ENCODE measurements around the gene ZNF554.
"Not testable (repeated sequence)": the region's sequence is repeated elsewhere in the genome, so short reads cannot be mapped to it uniquely, and the experiment has no call there.

The ZNF554 gene

GRCh38 chr19:2807379-2808128 is 12.1 kb upstream of the ZNF554 start:
- DNase-seq (ENCODE audit: low read depth in 2 of 2), result no peak

- no peak for DNase-seq (ENCODE audit: low read depth in 2 of 2)
Measured at GRCh38 chr19:2808129-2808941, 11.3 kb upstream of the ZNF554 start.

- DNase-seq (ENCODE audit: low read depth in 2 of 2), result no peak
Measured at GRCh38 chr19:2809387-2810140, 10.1 kb upstream of the ZNF554 start.

- no peak for DNase-seq (ENCODE audit: low read depth in 2 of 2)
Measured at GRCh38 chr19:2810141-2811091, 9.3 kb upstream of the ZNF554 start.

- DNase-seq (ENCODE audit: low read depth in 2 of 2), result no peak
Measured at GRCh38 chr19:2811221-2811722, 8.4 kb upstream of the ZNF554 start.

GRCh38 chr19:2811735-2812413 is 7.8 kb upstream of the ZNF554 start:
- no peak for DNase-seq (ENCODE audit: low read depth in 2 of 2)

DNA sequence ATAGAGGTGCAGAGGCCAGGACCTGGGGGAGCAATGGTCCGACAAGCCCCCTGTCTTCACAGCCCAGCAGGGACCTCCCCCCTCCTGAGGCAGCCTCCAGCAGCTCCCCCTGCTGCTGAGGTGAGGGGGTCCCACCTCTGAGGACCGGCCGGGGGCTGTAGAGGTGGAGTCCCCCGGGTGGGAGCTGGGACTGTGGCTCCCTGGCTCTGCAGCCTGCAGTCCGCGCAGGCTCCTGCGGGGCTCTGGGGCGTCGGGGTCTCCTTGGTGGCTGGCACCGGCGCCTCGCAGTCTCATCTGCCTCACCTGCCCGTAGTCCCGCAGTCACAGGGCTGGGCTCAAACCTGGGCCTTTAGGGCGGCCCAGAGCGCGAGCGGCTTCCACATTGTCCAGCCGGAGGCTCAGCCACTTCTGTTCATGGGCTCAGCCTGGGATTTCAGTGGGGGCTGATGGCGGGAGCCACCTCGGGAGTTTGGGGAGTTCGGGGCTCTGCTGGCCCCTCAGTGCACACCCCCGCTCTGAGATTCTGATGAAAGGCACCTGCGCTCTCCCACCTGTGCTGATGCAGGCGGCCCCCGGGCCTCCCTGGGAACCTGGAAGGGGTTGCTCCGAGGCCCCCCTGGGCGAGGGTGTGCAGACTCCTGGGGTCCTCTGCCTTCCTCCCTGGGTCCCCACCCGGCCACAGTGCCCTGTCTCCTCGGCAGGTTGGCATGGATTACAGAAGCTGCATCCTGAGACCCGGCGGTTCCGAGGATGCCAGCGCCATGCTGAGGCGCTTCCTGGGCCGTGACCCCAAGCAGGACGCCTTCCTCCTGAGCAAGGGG is 7.0 kb upstream of the ZNF554 start:
- DNase-seq (ENCODE audit: low read depth in 2 of 2), result no peak

GRCh38 chr19:2813235-2814160 is 6.2 kb upstream of the ZNF554 start:
- no peak for DNase-seq (ENCODE audit: low read depth in 2 of 2)

- DNase-seq (ENCODE audit: low read depth in 2 of 2), result no peak
Measured at GRCh38 chr19:2814426-2814825, 5.2 kb upstream of the ZNF554 start.

DNA sequence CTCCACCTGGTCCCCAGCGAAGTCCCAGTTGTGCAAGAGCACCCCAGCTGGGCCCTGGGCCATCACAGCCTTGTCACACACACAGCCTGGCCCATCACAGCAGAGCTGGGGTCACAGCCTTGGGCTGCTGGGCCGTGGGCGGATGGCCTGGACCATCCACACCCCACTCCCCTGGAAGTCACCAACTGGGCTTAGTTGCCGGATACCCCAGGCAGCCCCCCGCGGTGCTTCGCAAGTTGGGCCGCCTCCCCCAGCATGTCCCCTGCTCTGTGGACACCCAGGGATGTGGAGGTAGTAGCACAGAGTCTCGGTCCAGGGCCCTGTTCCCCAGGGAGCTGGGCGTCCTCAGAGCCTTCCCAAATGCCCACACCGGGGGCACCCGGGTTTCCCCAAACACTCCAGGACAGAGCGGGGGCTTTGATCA is 4.5 kb upstream of the ZNF554 start:
- no peak for DNase-seq (ENCODE audit: low read depth in 2 of 2)

DNA sequence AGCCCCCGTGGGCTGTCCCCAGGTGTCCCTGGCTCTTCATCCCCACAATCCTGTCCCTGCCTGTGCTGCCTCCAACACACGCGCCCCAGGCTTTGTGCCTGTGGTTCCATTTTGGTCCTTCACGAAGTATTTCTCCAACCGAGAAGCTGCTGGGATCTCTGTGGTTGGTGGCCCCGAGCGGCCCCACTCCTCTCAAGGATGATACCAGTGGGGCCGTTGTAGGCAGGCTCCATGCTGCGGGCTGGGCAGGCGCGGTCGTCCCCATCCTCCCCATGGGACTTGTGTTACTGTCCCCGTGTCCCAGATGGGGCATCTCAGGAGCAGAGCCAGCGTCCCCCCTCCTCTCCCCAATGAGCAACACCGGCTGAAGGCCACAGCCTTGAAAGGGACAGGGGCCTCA is 3.7 kb upstream of the ZNF554 start:
- DNase-seq (ENCODE audit: low read depth in 2 of 2), result no peak

DNA sequence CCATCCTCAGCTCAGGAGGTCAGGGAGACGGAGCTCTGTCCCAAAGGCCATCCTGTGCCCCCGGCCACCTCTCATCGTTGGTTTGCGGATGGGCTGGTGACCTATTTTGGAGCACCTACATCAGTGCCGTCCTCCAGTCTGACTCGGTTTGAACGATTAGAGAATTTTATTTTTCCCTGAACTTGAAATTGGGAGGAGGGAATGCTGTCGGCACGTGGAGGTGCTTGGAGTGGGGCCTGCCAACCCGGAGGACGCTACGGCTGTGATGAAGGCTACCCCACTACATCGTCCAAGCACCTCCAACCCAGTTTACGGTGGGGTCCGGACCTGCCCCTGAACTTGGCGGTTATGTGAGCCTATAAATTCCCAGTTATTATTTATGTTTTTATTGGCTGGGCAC is 3.0 kb upstream of the ZNF554 start:
- no peak for DNase-seq (ENCODE audit: low read depth in 2 of 2)

GRCh38 chr19:2817237-2817829 is 2.3 kb upstream of the ZNF554 start:
- not testable (repeated sequence) for DNase-seq (ENCODE audit: low read depth in 2 of 2)

- no peak for DNase-seq (ENCODE audit: low read depth in 2 of 2)
Measured at GRCh38 chr19:2820112-2820702, 539 bp downstream of the ZNF554 start.

- no peak for DNase-seq (ENCODE audit: low read depth in 2 of 2)
Measured at GRCh38 chr19:2822846-2823245, 3.2 kb downstream of the ZNF554 start.

DNA sequence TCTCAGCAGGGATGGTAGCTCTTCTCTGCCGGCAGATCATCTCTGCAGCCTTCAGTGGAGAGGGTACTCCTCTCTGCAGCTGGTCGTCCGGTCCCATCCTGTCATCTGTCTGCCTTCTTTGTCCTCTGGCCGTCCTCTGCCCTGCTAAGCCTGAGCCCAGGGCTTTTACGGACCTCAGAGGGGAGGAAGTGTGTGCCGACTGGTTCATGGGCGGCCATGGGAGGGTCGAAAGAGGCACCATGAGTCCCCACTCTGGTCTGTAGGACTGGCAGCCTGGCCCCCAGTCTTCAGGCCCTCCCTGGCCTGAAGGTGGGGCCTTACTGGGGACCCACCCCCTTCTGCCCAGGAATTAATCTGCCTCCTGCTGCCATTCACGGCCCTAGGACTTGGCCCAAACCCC is 4.0 kb downstream of the ZNF554 start:
- DNase-seq (ENCODE audit: low read depth in 2 of 2), result no peak

- no peak for DNase-seq (ENCODE audit: low read depth in 2 of 2)
Measured at GRCh38 chr19:2824129-2824528, 4.5 kb downstream of the ZNF554 start.

DNA sequence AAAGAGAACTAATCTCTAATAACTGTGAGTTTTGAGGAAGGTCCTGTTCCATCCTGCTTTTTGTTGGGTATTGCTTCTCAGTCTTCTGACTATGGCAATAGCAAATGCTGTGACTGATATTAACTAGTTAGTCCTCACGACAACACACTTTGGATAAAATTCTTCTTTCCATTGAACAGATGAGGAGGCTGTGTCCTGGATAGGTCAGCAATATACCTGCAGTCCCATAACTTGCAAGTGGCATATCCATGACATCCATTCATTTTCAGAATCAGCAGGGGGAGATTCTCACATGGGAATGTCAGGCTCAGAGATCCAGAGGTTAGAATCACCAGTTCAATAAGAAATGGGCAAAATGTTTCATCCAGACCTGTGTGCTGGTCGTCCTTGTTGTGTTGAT is 7.4 kb downstream of the ZNF554 start:
- no peak for DNase-seq (ENCODE audit: low read depth in 2 of 2)

All from fibroblast of skin of left biceps (primary cell).